Activated CD8-positive, alpha-beta T cell treated with anti-CD3 and anti-CD28 coated beads for 36 hours (primary cell): Measurements from ENCODE around the gene CD81. TPM values are rescaled to one million over a fixed set of nuclear protein-coding genes. Genes with fewer than 3 reads are reported as not detected.

ENCODE experiments used
- ATAC-seq: fragments of 200-7000 bp; cut with Tn5 transposase; one replicate; pipeline ENCODE4 v1.10.0; 2021; ENCODE audit warnings: mild to moderate bottlenecking, moderate library complexity
- CTCF ChIA-PET: fragments of 350-600 bp; sonication (Branson Sonifier 250); formaldehyde crosslinking; loops from one replicate; lab custom pipeline; 2021; ENCODE audit warnings: antibody characterized with exemption; lab: Charles Lee
- POLR2A ChIA-PET: fragments of 350-600 bp; sonication (Branson Sonifier 250); formaldehyde crosslinking; loops from one replicate; lab custom pipeline; 2021; ENCODE audit warnings: antibody characterized with exemption; lab: Charles Lee
- DNase-seq: peaks from one replicate; pipeline ENCODE4 v3.0.0-alpha.2; 2020
- H3K27ac Mint-ChIP-seq: one replicate; pipeline ENCODE4 v1.8.0; 2021; ENCODE audit warnings: mild to moderate bottlenecking, mixed read lengths
- H3K27me3 Mint-ChIP-seq: one replicate; pipeline ENCODE4 v1.8.0; 2021; ENCODE audit warnings: mixed read lengths
- H3K36me3 Mint-ChIP-seq: one replicate; pipeline ENCODE4 v1.8.0; 2021; ENCODE audit warnings: low read depth, mixed read lengths
- H3K4me1 Mint-ChIP-seq: one replicate; pipeline ENCODE4 v1.8.0; 2021; ENCODE audit warnings: low read depth, mixed read lengths
- H3K4me3 Mint-ChIP-seq: one replicate; pipeline ENCODE4 v1.8.0; 2021; ENCODE audit warnings: mild to moderate bottlenecking, moderate library complexity, mixed read lengths
- H3K9me3 Mint-ChIP-seq: one replicate; pipeline ENCODE4 v1.8.0; 2021; ENCODE audit warnings: mixed read lengths
- intact Hi-C: fragments of 100-400 bp; cut with micrococcal nuclease; formaldehyde crosslinking; loops from one replicate; pipeline ENCODE4 v1.10.0; 2022
- total RNA-seq, 2 experiments: library from RNA; stranded (reverse); gene quantifications; one replicate each; pipeline ENCODE4 v1.2.3, GENCODE V29; 2021
- TF ChIP-seq, protein P1 (sequence below): fragments of 200-600 bp; IDR thresholded peaks from one replicate; pipeline ENCODE4 v1.8.0; 2022; ENCODE audit warnings: antibody characterized with exemption, mild to moderate bottlenecking

The CD81 gene
- total RNA-seq, 2 experiments from 2014 or later = 133 to 138 TPM

DNA sequence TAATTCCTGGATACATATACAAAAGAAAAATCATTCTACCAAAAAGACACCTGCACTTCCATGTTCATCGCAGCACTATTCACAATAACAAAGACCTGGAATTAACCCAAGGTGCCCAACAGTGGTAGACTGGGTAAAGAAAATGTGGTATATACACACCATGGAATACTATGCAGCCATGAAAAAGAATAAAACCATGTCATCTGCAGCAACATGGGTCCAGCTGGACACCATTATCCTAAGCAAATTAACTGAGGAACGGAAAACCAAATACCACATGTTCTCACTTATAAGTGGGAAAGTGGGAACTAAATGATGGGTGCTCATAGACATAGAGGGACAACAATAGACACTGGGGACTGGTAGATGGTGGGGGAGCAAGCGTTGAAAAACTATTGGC lies 62.7 kb downstream of the CD81 start:
- Mint-ChIP-seq H3K4me3 (no peak overlapping the region), H3K9me3 (no peaks in the 10 kb centered on the region), H3K36me3 (no peaks in the 10 kb centered on the region), H3K27me3 (no peaks in the 10 kb centered on the region), H3K27ac (no peak overlapping the region), H3K4me1 (peaks cover 14% of the 10 kb centered on the region)
- ATAC-seq (no peak), DNase-seq (no peak)
- ChIA-PET CTCF (interaction anchor here (0.8 to 1.2 kb wide), 3 partner anchors 91 to 448 kb away, joined by 3 to 4 read pairs (median 3); no protein-coding TSS in a partner anchor), POLR2A (no interaction called here)
- intact Hi-C loops = no loop called here
- TF ChIP-seq, protein P1, sequence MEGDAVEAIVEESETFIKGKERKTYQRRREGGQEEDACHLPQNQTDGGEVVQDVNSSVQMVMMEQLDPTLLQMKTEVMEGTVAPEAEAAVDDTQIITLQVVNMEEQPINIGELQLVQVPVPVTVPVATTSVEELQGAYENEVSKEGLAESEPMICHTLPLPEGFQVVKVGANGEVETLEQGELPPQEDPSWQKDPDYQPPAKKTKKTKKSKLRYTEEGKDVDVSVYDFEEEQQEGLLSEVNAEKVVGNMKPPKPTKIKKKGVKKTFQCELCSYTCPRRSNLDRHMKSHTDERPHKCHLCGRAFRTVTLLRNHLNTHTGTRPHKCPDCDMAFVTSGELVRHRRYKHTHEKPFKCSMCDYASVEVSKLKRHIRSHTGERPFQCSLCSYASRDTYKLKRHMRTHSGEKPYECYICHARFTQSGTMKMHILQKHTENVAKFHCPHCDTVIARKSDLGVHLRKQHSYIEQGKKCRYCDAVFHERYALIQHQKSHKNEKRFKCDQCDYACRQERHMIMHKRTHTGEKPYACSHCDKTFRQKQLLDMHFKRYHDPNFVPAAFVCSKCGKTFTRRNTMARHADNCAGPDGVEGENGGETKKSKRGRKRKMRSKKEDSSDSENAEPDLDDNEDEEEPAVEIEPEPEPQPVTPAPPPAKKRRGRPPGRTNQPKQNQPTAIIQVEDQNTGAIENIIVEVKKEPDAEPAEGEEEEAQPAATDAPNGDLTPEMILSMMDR = no peak

DNA sequence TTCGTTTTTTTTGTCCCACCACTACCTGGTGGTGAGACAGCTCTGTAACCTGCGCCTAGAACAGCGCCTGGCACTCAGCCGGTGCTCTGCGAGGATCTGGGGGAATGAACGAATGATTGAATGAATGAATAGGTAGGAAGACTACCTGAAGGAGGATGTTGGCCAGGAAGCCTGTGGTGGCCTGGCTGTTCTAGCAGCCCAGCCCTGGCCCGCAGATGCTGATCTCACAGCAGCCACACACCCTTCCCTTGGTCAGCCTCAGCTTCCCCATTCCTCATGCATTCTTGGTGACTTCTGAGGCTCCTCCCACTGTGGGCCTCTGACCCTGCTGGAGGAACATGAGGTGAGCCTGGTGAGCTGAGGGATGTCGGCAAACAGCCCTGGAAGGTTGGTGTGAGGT lies 63.5 kb downstream of the CD81 start:
- CTCF ChIA-PET = interaction anchor here (1.2 kb wide), 1 partner anchor 92 kb away, joined by 4 read pairs; no protein-coding TSS in a partner anchor
- intact Hi-C loops = no loop called here
- H3K27ac Mint-ChIP-seq = no peak overlapping the region
- H3K9me3 Mint-ChIP-seq = no peaks in the 10 kb centered on the region
- no peaks in the 10 kb centered on the region for H3K36me3 Mint-ChIP-seq
- no peak overlapping the region for H3K4me3 Mint-ChIP-seq
- no peaks in the 10 kb centered on the region for H3K27me3 Mint-ChIP-seq
- TF ChIP-seq, protein P1 = no peak
- POLR2A ChIA-PET = no interaction called here
- no peak for DNase-seq
- peaks cover 16% of the 10 kb centered on the region for H3K4me1 Mint-ChIP-seq
- ATAC-seq = no peak

DNA sequence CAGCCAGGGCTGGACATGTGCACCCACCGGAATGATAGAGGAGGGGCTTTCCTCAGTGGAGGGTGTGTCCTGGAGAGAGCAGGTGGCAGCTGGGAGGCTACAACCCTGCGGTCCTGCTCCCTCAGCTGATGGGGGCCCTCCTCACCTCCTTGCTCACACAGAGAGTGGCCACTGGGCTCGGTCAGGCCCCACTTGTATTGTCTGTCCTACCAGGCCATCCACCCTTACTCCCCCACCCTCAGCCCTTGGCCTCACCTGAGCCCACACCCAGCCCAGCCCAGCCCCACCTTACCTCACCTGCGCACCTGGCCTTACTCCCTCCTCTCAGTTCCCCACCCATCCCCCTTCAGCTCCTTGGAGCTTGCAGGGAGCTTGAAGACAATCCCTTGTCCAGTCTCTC lies 64.1 kb downstream of the CD81 start:
- H3K4me1 Mint-ChIP-seq = peaks cover 16% of the 10 kb centered on the region
- no peak overlapping the region for H3K4me3 Mint-ChIP-seq
- no peaks in the 10 kb centered on the region for H3K27me3 Mint-ChIP-seq
- no peak for ATAC-seq
- H3K27ac Mint-ChIP-seq = no peak overlapping the region
- DNase-seq = no peak
- H3K9me3 Mint-ChIP-seq = no peaks in the 10 kb centered on the region
- POLR2A ChIA-PET = no interaction called here
- no peaks in the 10 kb centered on the region for H3K36me3 Mint-ChIP-seq
- CTCF ChIA-PET = interaction anchor here (1.2 kb wide), 1 partner anchor 92 kb away, joined by 4 read pairs; no protein-coding TSS in a partner anchor
- TF ChIP-seq, protein P1 = no peak
- intact Hi-C loops = no loop called here

DNA sequence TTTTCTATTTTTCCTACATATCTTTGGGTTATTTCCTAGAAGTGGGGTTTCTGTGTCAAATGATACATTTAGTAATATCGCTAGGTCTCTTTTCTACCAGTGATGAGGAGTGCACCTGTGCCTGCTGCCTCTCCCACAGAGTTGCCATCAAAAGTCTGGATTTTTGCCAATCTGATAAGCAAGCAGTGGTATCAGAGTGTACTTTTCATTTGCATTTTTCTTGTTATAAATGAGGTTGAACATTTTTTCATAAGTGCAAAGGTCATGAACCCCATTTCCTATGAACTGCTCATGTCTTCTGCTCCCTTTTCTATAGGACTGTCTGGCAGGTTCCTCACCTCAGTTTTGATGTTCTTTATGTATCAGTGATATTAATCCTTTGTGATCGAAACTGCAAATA lies 65.5 kb downstream of the CD81 start:
- H3K9me3 Mint-ChIP-seq = no peaks in the 10 kb centered on the region
- H3K27ac Mint-ChIP-seq = no peak overlapping the region
- peak; percentile 8 for ATAC-seq
- H3K4me1 Mint-ChIP-seq = peaks cover 26% of the 10 kb centered on the region
- intact Hi-C loops = no loop called here
- H3K36me3 Mint-ChIP-seq = no peaks in the 10 kb centered on the region
- no peaks in the 10 kb centered on the region for H3K27me3 Mint-ChIP-seq
- POLR2A ChIA-PET = no interaction called here
- no peak overlapping the region for H3K4me3 Mint-ChIP-seq
- CTCF ChIA-PET = interaction anchor here (0.6 to 1.4 kb wide), 3 partner anchors 41 to 338 kb away, joined by 3 to 5 read pairs (median 3); no protein-coding TSS in a partner anchor
- no peak for DNase-seq
- TF ChIP-seq, protein P1 = no peak

DNA sequence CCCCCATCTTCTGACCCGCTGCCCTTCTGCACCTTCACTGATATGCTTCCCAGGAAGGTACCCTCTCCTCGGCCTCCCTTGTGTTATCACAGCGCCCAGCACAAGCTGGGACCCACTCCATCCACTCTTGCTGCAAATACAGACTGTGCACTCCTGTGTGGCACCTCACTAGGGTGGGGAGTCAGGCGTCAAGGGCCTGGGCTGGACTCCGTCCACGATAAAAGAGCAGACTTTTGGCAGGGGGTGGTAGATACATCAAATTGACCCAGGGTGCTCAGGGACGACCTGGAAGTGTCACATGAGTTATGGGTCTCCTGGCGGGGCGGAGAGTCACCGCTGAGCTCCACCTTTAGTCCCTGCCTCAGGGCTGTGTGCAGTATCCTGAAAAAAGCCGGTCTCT lies 66.3 kb downstream of the CD81 start:
- CTCF ChIA-PET = interaction anchor here (0.9 to 6.9 kb wide), 3 partner anchors 23 to 444 kb away, joined by 3 to 46 read pairs (median 6); no protein-coding TSS in a partner anchor
- Mint-ChIP-seq H3K27me3 (no peaks in the 10 kb centered on the region), H3K36me3 (no peaks in the 10 kb centered on the region), H3K4me1 (peaks cover 32% of the 10 kb centered on the region), H3K27ac (no peak overlapping the region), H3K9me3 (no peaks in the 10 kb centered on the region), H3K4me3 (no peak overlapping the region)
- intact Hi-C loops = no loop called here
- POLR2A ChIA-PET = interaction anchor here (0.6 kb wide), 1 partner anchor 37 kb away, joined by 3 read pairs; no protein-coding TSS in a partner anchor
- DNase-seq (no peak), ATAC-seq (no peak)
- TF ChIP-seq, protein P1 = no peak
